Karpas-422 (cell line): ENCODE measurements around the gene DERA. TPM values are rescaled to one million over a fixed set of nuclear protein-coding genes. Genes with fewer than 3 reads are reported as not detected.
A peak's percentile ranks its signal among the peaks of the same experiment; 100 is the strongest.

Experiments used
- DNase-seq: peaks from one replicate; pipeline ENCODE4 v3.0.0-alpha.2; 2015
- H2AFZ ChIP-seq: fragments of 200-600 bp; sonication (generic); 2 replicates; pipeline ENCODE4 v1.6.1; 2014; ENCODE audit warnings: antibody characterized with exemption, low read length, mixed read lengths
- H3K27ac ChIP-seq: fragments of 200-600 bp; sonication (generic); 2 replicates; pipeline ENCODE4 v1.5.1; 2014; ENCODE audit warnings: mild to moderate bottlenecking, low read length, moderate library complexity
- H3K27me3 ChIP-seq: fragments of 200-600 bp; sonication (generic); 2 replicates; pipeline ENCODE4 v1.6.1; 2014; ENCODE audit warnings: low read length, mixed read lengths
- H3K36me3 ChIP-seq: fragments of 200-600 bp; sonication (generic); 2 replicates; pipeline ENCODE4 v1.6.1; 2014; ENCODE audit warnings: low read length, mixed read lengths; ENCODE audit not compliant: insufficient read depth
- H3K4me1 ChIP-seq: fragments of 200-600 bp; sonication (generic); 2 replicates; pipeline ENCODE4 v1.6.1; 2014; ENCODE audit warnings: mild to moderate bottlenecking, low read length, mixed read lengths
- H3K4me2 ChIP-seq: fragments of 200-600 bp; sonication (generic); 2 replicates; pipeline ENCODE4 v1.6.1; 2014; ENCODE audit warnings: low read length, low read depth, mild to moderate bottlenecking; ENCODE audit not compliant: poor library complexity, severe bottlenecking
- H3K4me3 ChIP-seq: fragments of 200-600 bp; sonication (generic); 2 replicates; pipeline ENCODE4 v1.5.1; 2014; ENCODE audit warnings: mild to moderate bottlenecking, antibody characterized with exemption, low read length, mixed read lengths
- H3K79me2 ChIP-seq: fragments of 200-600 bp; sonication (generic); 2 replicates; pipeline ENCODE4 v1.6.1; 2014; ENCODE audit warnings: mild to moderate bottlenecking, low read length, mixed read lengths
- H3K9ac ChIP-seq: fragments of 200-600 bp; sonication (generic); 2 replicates; pipeline ENCODE4 v1.6.0; 2014; ENCODE audit warnings: low read length
- H3K9me2 ChIP-seq: fragments of 200-600 bp; sonication (generic), shearing (Covaris generic); replicated peaks from 2 replicates; pipeline ENCODE4 v1.6.0; 2014; ENCODE audit warnings: mild to moderate bottlenecking, low read length, moderate library complexity; ENCODE audit not compliant: insufficient read depth
- H3K9me3 ChIP-seq: fragments of 300-700, 200-600 bp; sonication (generic); 2 replicates; pipeline ENCODE4 v1.6.1; 2014; ENCODE audit warnings: low read length, mixed read lengths
- H4K20me1 ChIP-seq: fragments of 200-600 bp; sonication (generic); 2 replicates; pipeline ENCODE4 v1.6.1; 2014; ENCODE audit warnings: mild to moderate bottlenecking, antibody characterized with exemption, low read length, low read depth; ENCODE audit not compliant: insufficient read depth
- total RNA-seq: library from RNA; depleted of rRNA; stranded (reverse); fragments of >200 nt; shearing (Covaris generic); gene quantifications from 2 replicates; pipeline ENCODE4 v1.2.3, GENCODE V29; 2014; ENCODE audit warnings: low replicate concordance

The DERA gene
- total RNA-seq, 1 experiment from 2014 or later, result 11.1 TPM

GRCh38 chr12:15977999-15978951, 67.1 kb downstream of the DERA start:
- H3K9me2 ChIP-seq, result no peaks in the 10 kb centered on the region
- H3K27me3 ChIP-seq, result no peaks in the 10 kb centered on the region
- H3K36me3 ChIP-seq, result no peaks in the 10 kb centered on the region
- H3K27ac ChIP-seq, result no peak overlapping the region
- H3K4me3 ChIP-seq, result no peak overlapping the region
- DNase-seq, result no peak
- no peak overlapping the region for H3K4me2 ChIP-seq
- no peaks in the 10 kb centered on the region for H3K79me2 ChIP-seq
- no peaks in the 10 kb centered on the region for H4K20me1 ChIP-seq
- no peak overlapping the region for H3K9ac ChIP-seq
- no peak overlapping the region for H2AFZ ChIP-seq
- no peaks in the 10 kb centered on the region for H3K9me3 ChIP-seq
- no peaks in the 10 kb centered on the region for H3K4me1 ChIP-seq

GRCh38 chr12:15979096-15980092, 68.3 kb downstream of the DERA start:
- Histone ChIP-seq H4K20me1 (no peaks in the 10 kb centered on the region), H3K36me3 (no peaks in the 10 kb centered on the region), H3K9me3 (no peaks in the 10 kb centered on the region), H2AFZ (no peak overlapping the region), H3K4me1 (peaks cover under 1% of the 10 kb centered on the region; the same call in 1 of the 2 replicates), H3K27me3 (no peaks in the 10 kb centered on the region), H3K27ac (no peak overlapping the region), H3K4me2 (no peak overlapping the region), H3K79me2 (no peaks in the 10 kb centered on the region), H3K4me3 (no peak overlapping the region), H3K9ac (no peak overlapping the region), H3K9me2 (no peaks in the 10 kb centered on the region)
- no peak for DNase-seq

- no peak overlapping the region for H3K4me3 ChIP-seq
- H3K27me3 ChIP-seq, result no peaks in the 10 kb centered on the region
- H3K79me2 ChIP-seq, result no peaks in the 10 kb centered on the region
- DNase-seq, result no peak
- H3K27ac ChIP-seq, result no peak overlapping the region
- H3K36me3 ChIP-seq, result no peaks in the 10 kb centered on the region
- no peak overlapping the region for H3K9ac ChIP-seq
- no peaks in the 10 kb centered on the region for H4K20me1 ChIP-seq
- H3K4me2 ChIP-seq, result no peak overlapping the region
- H3K9me2 ChIP-seq, result no peaks in the 10 kb centered on the region
- H3K9me3 ChIP-seq, result no peaks in the 10 kb centered on the region
- H2AFZ ChIP-seq, result no peak overlapping the region
- H3K4me1 ChIP-seq, result peaks cover 24% of the 10 kb centered on the region
Measured at GRCh38 chr12:15982071-15982470, 70.9 kb downstream of the DERA start.

- Histone ChIP-seq H3K27ac (no peak overlapping the region), H2AFZ (no peak overlapping the region), H4K20me1 (no peaks in the 10 kb centered on the region), H3K4me1 (peaks cover 24% of the 10 kb centered on the region), H3K9me2 (no peaks in the 10 kb centered on the region), H3K9me3 (no peaks in the 10 kb centered on the region), H3K36me3 (no peaks in the 10 kb centered on the region), H3K4me3 (no peak overlapping the region), H3K9ac (no peak overlapping the region), H3K27me3 (no peaks in the 10 kb centered on the region), H3K79me2 (no peaks in the 10 kb centered on the region), H3K4me2 (no peak overlapping the region)
- no peak for DNase-seq
Measured at GRCh38 chr12:15982471-15982870, 71.3 kb downstream of the DERA start.

- DNase-seq, result no peak
- no peak overlapping the region for H2AFZ ChIP-seq
- no peak overlapping the region for H3K4me2 ChIP-seq
- no peak overlapping the region for H3K27ac ChIP-seq
- no peaks in the 10 kb centered on the region for H3K9me2 ChIP-seq
- no peaks in the 10 kb centered on the region for H3K9me3 ChIP-seq
- no peak overlapping the region for H3K9ac ChIP-seq
- peaks cover 24% of the 10 kb centered on the region for H3K4me1 ChIP-seq
- H3K27me3 ChIP-seq, result no peaks in the 10 kb centered on the region
- H3K36me3 ChIP-seq, result no peaks in the 10 kb centered on the region
- H4K20me1 ChIP-seq, result no peaks in the 10 kb centered on the region
- H3K4me3 ChIP-seq, result no peak overlapping the region
- H3K79me2 ChIP-seq, result no peaks in the 10 kb centered on the region
Measured at GRCh38 chr12:15982921-15983320, 71.8 kb downstream of the DERA start.

GRCh38 chr12:15984097-15984800, 73.1 kb downstream of the DERA start:
- Histone ChIP-seq H3K36me3 (no peaks in the 10 kb centered on the region), H3K79me2 (no peaks in the 10 kb centered on the region), H3K4me1 (peaks cover 24% of the 10 kb centered on the region), H4K20me1 (no peaks in the 10 kb centered on the region), H3K27me3 (no peaks in the 10 kb centered on the region), H3K27ac (peak overlapping the region; percentile 33; the same call in 1 of the 2 replicates), H3K9me3 (no peaks in the 10 kb centered on the region), H3K9me2 (no peaks in the 10 kb centered on the region), H3K9ac (no peak overlapping the region), H3K4me3 (no peak overlapping the region), H2AFZ (no peak overlapping the region), H3K4me2 (no peak overlapping the region)
- no peak for DNase-seq

GRCh38 chr12:15984963-15985362, 73.8 kb downstream of the DERA start:
- Histone ChIP-seq H2AFZ (no peak overlapping the region), H3K4me1 (peaks cover 24% of the 10 kb centered on the region), H3K36me3 (no peaks in the 10 kb centered on the region), H3K9me2 (no peaks in the 10 kb centered on the region), H3K9me3 (no peaks in the 10 kb centered on the region), H3K27me3 (no peaks in the 10 kb centered on the region), H3K9ac (no peak overlapping the region), H3K27ac (peak overlapping the region; percentile 33), H3K4me2 (peak overlapping the region; percentile 7), H3K79me2 (no peaks in the 10 kb centered on the region), H4K20me1 (no peaks in the 10 kb centered on the region), H3K4me3 (no peak overlapping the region)
- no peak for DNase-seq
